ENCODE measurements around the gene LRRTM1. TPM values are rescaled to one million over a fixed set of nuclear protein-coding genes. Genes with fewer than 3 reads are reported as not detected.

LRRTM1 gene
- total RNA-seq, 1 donor from 2014 or later, result not detected

GRCh38 chr2:80322958-80323357 is 18.4 kb upstream of the LRRTM1 start:
- no peak for DNase-seq (ENCODE audit: low spot score)
- Mint-ChIP-seq H3K27me3 (ENCODE audit: low read depth) (peaks cover 13% of the 10 kb centered on the region), H3K4me3 (ENCODE audit: unreplicated experiment) (no peak overlapping the region), H3K4me1 (ENCODE audit: low read depth) (no peaks in the 10 kb centered on the region), H3K27ac (ENCODE audit: unreplicated experiment) (no peak overlapping the region), H3K9me3 (ENCODE audit: low read depth) (no peaks in the 10 kb centered on the region), H3K36me3 (ENCODE audit: low read depth) (no peaks in the 10 kb centered on the region)
- TF ChIP-seq CTCF (IDR thresholded peaks at IDR 0.05), result no peak

- H3K4me3 Mint-ChIP-seq (ENCODE audit: unreplicated experiment), result no peak overlapping the region
- H3K27ac Mint-ChIP-seq (ENCODE audit: unreplicated experiment), result no peak overlapping the region
- no peaks in the 10 kb centered on the region for H3K9me3 Mint-ChIP-seq (ENCODE audit: low read depth)
- no peaks in the 10 kb centered on the region for H3K4me1 Mint-ChIP-seq (ENCODE audit: low read depth)
- peaks cover 16% of the 10 kb centered on the region for H3K27me3 Mint-ChIP-seq (ENCODE audit: low read depth)
- no peak for TF ChIP-seq CTCF (IDR thresholded peaks at IDR 0.05)
- DNase-seq (ENCODE audit: low spot score), result no peak
- no peaks in the 10 kb centered on the region for H3K36me3 Mint-ChIP-seq (ENCODE audit: low read depth)
These were observed 17.9 kb upstream of the LRRTM1 start for GRCh38 chr2:80322311-80322920.

- Mint-ChIP-seq H3K4me3 (ENCODE audit: unreplicated experiment) (no peak overlapping the region), H3K27ac (ENCODE audit: unreplicated experiment) (no peak overlapping the region), H3K9me3 (ENCODE audit: low read depth) (no peaks in the 10 kb centered on the region), H3K27me3 (ENCODE audit: low read depth) (peaks cover 14% of the 10 kb centered on the region), H3K4me1 (ENCODE audit: low read depth) (no peaks in the 10 kb centered on the region), H3K36me3 (ENCODE audit: low read depth) (no peaks in the 10 kb centered on the region)
- TF ChIP-seq CTCF (IDR thresholded peaks at IDR 0.05), result no peak
- DNase-seq (ENCODE audit: low spot score), result no peak
These were observed 7.8 kb upstream of the LRRTM1 start for GRCh38 chr2:80312282-80312839.

GRCh38 chr2:80311304-80311703 is 6.8 kb upstream of the LRRTM1 start:
- H3K27me3 Mint-ChIP-seq (ENCODE audit: low read depth), result peaks cover 10% of the 10 kb centered on the region

More at GRCh38 chr2:80311304-80311703, 6.8 kb upstream of the LRRTM1 start:
- Mint-ChIP-seq H3K27ac (ENCODE audit: unreplicated experiment) (no peak overlapping the region), H3K9me3 (ENCODE audit: low read depth) (no peaks in the 10 kb centered on the region), H3K4me1 (ENCODE audit: low read depth) (no peaks in the 10 kb centered on the region), H3K36me3 (ENCODE audit: low read depth) (peaks cover under 1% of the 10 kb centered on the region), H3K4me3 (ENCODE audit: unreplicated experiment) (no peak overlapping the region)
- TF ChIP-seq CTCF (IDR thresholded peaks at IDR 0.05), result no peak
- DNase-seq (ENCODE audit: low spot score), result no peak
